ENCODE data around the gene AP2B1.
"Not testable (repeated sequence)": the region's sequence is repeated elsewhere in the genome, so short reads cannot be mapped to it uniquely, and the experiment has no call there.

The AP2B1 gene

DNA sequence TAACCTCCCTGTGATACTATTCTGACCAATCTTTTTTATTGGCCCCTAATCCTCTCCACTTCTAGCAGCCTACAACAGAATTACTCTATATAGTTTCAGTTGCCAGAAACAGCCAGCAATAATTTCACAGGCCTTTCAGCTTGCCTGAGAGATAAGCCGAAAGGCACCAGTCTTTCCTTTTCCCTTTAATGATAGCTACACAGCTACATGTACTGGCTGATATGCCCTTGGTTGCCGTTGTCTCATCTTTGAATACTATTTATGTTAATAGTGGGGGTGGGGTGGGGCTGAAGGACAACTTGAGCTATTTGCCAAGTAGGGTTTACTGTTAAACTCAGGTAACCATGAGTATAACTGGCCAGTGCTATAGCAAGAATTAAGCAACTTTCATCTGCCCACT is 108.5 kb downstream of the AP2B1 start:
- peak; percentile 39 for DNase-seq

DNA sequence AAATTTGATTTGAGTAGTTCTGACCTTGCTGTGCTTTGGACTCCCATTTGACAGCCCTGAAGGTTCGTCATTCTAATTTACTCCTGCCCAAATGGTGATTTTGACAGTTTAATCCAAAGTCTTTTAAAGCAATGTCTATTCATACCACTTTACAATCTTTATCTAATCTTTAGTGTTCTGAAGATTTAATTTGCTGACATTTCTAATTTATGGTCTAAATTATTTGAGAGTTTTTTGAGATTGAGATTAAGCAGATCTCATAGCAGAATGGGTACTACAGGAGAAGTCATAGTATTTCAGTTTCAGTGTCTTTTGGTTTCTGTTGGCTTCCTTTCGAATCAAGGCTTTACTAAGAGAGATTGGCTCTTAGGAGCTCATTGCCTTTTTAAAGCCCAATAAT is 111.7 kb downstream of the AP2B1 start:
- Histone ChIP-seq H3K27ac (ENCODE audit: low read depth, low read length) (no peak overlapping the region), H3K79me1 (ENCODE audit: low read length) (no peaks in the 10 kb centered on the region), H3K9ac (ENCODE audit: low read length) (no peak overlapping the region), H2AK5ac (ENCODE audit: low read length) (no peak overlapping the region), H2BK120ac (ENCODE audit: low read depth, low read length) (no peak overlapping the region), H2BK5ac (ENCODE audit: low read length) (no peak overlapping the region), H3K79me2 (ENCODE audit: control insufficient read depth, insufficient read depth, low read length) (no peaks in the 10 kb centered on the region), H3K23ac (ENCODE audit: low read length) (no peak overlapping the region), H2BK15ac (replicated peaks; ENCODE audit: low read depth) (no peak overlapping the region), H3K18ac (ENCODE audit: low read length) (no peak overlapping the region), H4K8ac (ENCODE audit: low read depth, low read length) (peak overlapping the region; percentile 56), H3K27me3 (ENCODE audit: insufficient read depth, low read length, poor library complexity) (no peaks in the 10 kb centered on the region), H3K4me3 (ENCODE audit: low read length) (no peak overlapping the region), H3K4me1 (ENCODE audit: control insufficient read depth, low read depth, low read length) (peaks cover 5% of the 10 kb centered on the region), H3K36me3 (ENCODE audit: control insufficient read depth, insufficient read depth, low read length) (no peaks in the 10 kb centered on the region), H4K5ac (ENCODE audit: low read length) (no peak overlapping the region), H3K4me2 (ENCODE audit: low read length) (no peak overlapping the region), H3K4ac (ENCODE audit: low read depth, low read length) (no peak overlapping the region), H3K56ac (ENCODE audit: low read length) (no peak overlapping the region)
- no peak for DNase-seq
- no CpG with 5 or more reads among the region's 2 CpGs for WGBS (ENCODE audit: extremely low coverage, insufficient coverage, low lambda C conversion rate)

More for the DNA sequence above, 108.5 kb downstream of the AP2B1 start:
- H2BK15ac ChIP-seq (replicated peaks; ENCODE audit: low read depth): no peak overlapping the region
- no peak overlapping the region for H3K4ac ChIP-seq (ENCODE audit: low read depth, low read length)
- no peak overlapping the region for H4K8ac ChIP-seq (ENCODE audit: low read depth, low read length)
- H3K27me3 ChIP-seq (ENCODE audit: insufficient read depth, low read length, poor library complexity): no peaks in the 10 kb centered on the region
- H3K4me2 ChIP-seq (ENCODE audit: low read length): no peak overlapping the region
- H3K36me3 ChIP-seq (ENCODE audit: control insufficient read depth, insufficient read depth, low read length): peaks cover 2% of the 10 kb centered on the region
- H3K9ac ChIP-seq (ENCODE audit: low read length): no peak overlapping the region
- no peak overlapping the region for H2BK120ac ChIP-seq (ENCODE audit: low read depth, low read length)
- no CpG with 5 or more reads among the region's 2 CpGs for WGBS (ENCODE audit: extremely low coverage, insufficient coverage, low lambda C conversion rate)
- no peak overlapping the region for H4K5ac ChIP-seq (ENCODE audit: low read length)
- peaks cover 5% of the 10 kb centered on the region for H3K4me1 ChIP-seq (ENCODE audit: control insufficient read depth, low read depth, low read length)
- no peak overlapping the region for H2BK5ac ChIP-seq (ENCODE audit: low read length)
- no peak overlapping the region for H3K56ac ChIP-seq (ENCODE audit: low read length)
- no peak overlapping the region for H2AK5ac ChIP-seq (ENCODE audit: low read length)
- H3K79me2 ChIP-seq (ENCODE audit: control insufficient read depth, insufficient read depth, low read length): no peaks in the 10 kb centered on the region
- H3K79me1 ChIP-seq (ENCODE audit: low read length): no peaks in the 10 kb centered on the region
- no peak overlapping the region for H3K18ac ChIP-seq (ENCODE audit: low read length)
- H3K27ac ChIP-seq (ENCODE audit: low read depth, low read length): peak overlapping the region; percentile 16
- H3K4me3 ChIP-seq (ENCODE audit: low read length): no peak overlapping the region
- H3K23ac ChIP-seq (ENCODE audit: low read length): no peak overlapping the region

DNA sequence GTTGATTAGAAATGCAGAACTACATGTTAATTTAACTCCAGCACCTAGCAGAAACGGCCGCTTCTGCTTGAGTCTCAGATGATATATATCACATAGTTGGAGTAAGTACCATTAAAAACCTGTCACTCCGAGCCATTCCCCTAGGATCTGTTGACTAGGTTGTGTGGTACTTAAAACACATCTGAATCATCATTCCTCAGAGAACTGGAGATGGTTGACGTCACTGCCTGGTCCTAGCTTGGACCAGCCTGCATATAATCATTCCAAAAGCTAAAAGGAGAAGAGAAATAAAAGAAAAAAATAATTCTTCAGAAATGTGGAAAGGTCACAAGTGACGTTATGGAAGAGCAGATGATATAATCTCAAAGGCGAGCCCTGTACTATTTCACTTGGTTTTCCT is 113.0 kb downstream of the AP2B1 start:
- Histone ChIP-seq H3K4ac (ENCODE audit: low read depth, low read length) (no peak overlapping the region), H3K79me2 (ENCODE audit: control insufficient read depth, insufficient read depth, low read length) (no peaks in the 10 kb centered on the region), H3K23ac (ENCODE audit: low read length) (no peak overlapping the region), H3K18ac (ENCODE audit: low read length) (no peak overlapping the region), H3K79me1 (ENCODE audit: low read length) (no peaks in the 10 kb centered on the region), H3K4me1 (ENCODE audit: control insufficient read depth, low read depth, low read length) (peaks cover 5% of the 10 kb centered on the region), H2BK15ac (replicated peaks; ENCODE audit: low read depth) (no peak overlapping the region), H3K4me3 (ENCODE audit: low read length) (no peak overlapping the region), H3K4me2 (ENCODE audit: low read length) (no peak overlapping the region), H4K5ac (ENCODE audit: low read length) (no peak overlapping the region), H3K36me3 (ENCODE audit: control insufficient read depth, insufficient read depth, low read length) (no peaks in the 10 kb centered on the region), H3K27me3 (ENCODE audit: insufficient read depth, low read length, poor library complexity) (no peaks in the 10 kb centered on the region), H3K56ac (ENCODE audit: low read length) (no peak overlapping the region), H4K8ac (ENCODE audit: low read depth, low read length) (no peak overlapping the region), H2AK5ac (ENCODE audit: low read length) (no peak overlapping the region), H2BK5ac (ENCODE audit: low read length) (no peak overlapping the region), H3K9ac (ENCODE audit: low read length) (no peak overlapping the region), H2BK120ac (ENCODE audit: low read depth, low read length) (no peak overlapping the region), H3K27ac (ENCODE audit: low read depth, low read length) (no peak overlapping the region)
- DNase-seq: no peak
- no CpG with 5 or more reads among the region's 6 CpGs for WGBS (ENCODE audit: extremely low coverage, insufficient coverage, low lambda C conversion rate)

DNA sequence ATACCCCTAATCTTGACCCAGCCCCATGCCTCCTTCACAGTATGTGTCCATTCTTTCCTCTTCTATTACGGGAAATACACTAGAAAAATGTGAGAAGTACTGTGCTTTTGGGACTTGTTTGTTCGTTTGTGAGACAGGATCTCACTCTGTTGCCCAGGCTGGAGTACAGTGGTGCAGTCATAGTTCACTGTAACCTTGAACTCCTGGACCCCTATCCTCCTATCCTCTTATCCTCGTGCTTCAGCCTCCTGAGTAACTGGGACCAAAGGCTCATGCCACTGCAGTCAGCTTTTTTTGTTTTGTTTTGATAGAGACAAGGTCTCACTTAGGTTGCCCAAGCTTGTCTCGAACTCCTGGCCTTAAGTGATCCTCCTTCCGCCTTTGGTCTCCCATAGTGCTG is 114.4 kb downstream of the AP2B1 start:
- Histone ChIP-seq H3K27me3 (ENCODE audit: insufficient read depth, low read length, poor library complexity) (no peaks in the 10 kb centered on the region), H3K4me1 (ENCODE audit: control insufficient read depth, low read depth, low read length) (no peaks in the 10 kb centered on the region), H3K36me3 (ENCODE audit: control insufficient read depth, insufficient read depth, low read length) (no peaks in the 10 kb centered on the region), H3K4me3 (ENCODE audit: low read length) (no peak overlapping the region), H4K8ac (ENCODE audit: low read depth, low read length) (no peak overlapping the region), H3K56ac (ENCODE audit: low read length) (no peak overlapping the region), H3K79me2 (ENCODE audit: control insufficient read depth, insufficient read depth, low read length) (no peaks in the 10 kb centered on the region), H3K9ac (ENCODE audit: low read length) (no peak overlapping the region), H2BK5ac (ENCODE audit: low read length) (no peak overlapping the region), H3K18ac (ENCODE audit: low read length) (no peak overlapping the region), H3K27ac (ENCODE audit: low read depth, low read length) (no peak overlapping the region), H3K79me1 (ENCODE audit: low read length) (no peaks in the 10 kb centered on the region), H3K4me2 (ENCODE audit: low read length) (no peak overlapping the region), H3K23ac (ENCODE audit: low read length) (no peak overlapping the region), H3K4ac (ENCODE audit: low read depth, low read length) (no peak overlapping the region), H4K5ac (ENCODE audit: low read length) (no peak overlapping the region), H2BK120ac (ENCODE audit: low read depth, low read length) (no peak overlapping the region), H2BK15ac (replicated peaks; ENCODE audit: low read depth) (no peak overlapping the region), H2AK5ac (ENCODE audit: low read length) (no peak overlapping the region)
- DNase-seq: no peak
- WGBS (ENCODE audit: extremely low coverage, insufficient coverage, low lambda C conversion rate): no CpG with 5 or more reads among the region's 5 CpGs

DNA sequence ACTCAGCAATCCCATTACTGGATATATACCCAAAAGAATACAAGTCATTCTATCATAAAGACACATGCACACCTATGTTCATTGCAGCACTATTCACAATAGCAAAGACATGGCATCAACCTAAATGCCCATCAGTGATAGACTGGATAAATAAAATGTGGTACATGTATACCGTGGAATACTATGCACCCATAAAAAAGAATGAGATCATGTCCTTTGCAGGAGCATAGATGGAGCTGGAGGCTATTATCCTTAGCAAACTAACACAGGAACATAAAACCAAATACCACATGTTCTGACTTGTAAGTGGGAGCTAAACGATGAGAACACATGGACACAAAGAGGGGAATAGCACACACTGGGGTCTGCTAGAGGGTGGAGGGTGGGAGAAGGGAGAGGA is 116.2 kb downstream of the AP2B1 start:
- not testable (repeated sequence) for H4K8ac ChIP-seq (ENCODE audit: low read depth, low read length); H3K79me2 ChIP-seq (ENCODE audit: control insufficient read depth, insufficient read depth, low read length); H2BK5ac ChIP-seq (ENCODE audit: low read length); H3K9ac ChIP-seq (ENCODE audit: low read length); H3K4me2 ChIP-seq (ENCODE audit: low read length); H3K18ac ChIP-seq (ENCODE audit: low read length); H3K56ac ChIP-seq (ENCODE audit: low read length); H3K79me1 ChIP-seq (ENCODE audit: low read length); H3K36me3 ChIP-seq (ENCODE audit: control insufficient read depth, insufficient read depth, low read length); H3K4me3 ChIP-seq (ENCODE audit: low read length); H2AK5ac ChIP-seq (ENCODE audit: low read length); H3K4me1 ChIP-seq (ENCODE audit: control insufficient read depth, low read depth, low read length); H2BK15ac ChIP-seq (replicated peaks; ENCODE audit: low read depth); H4K5ac ChIP-seq (ENCODE audit: low read length); DNase-seq; H3K27me3 ChIP-seq (ENCODE audit: insufficient read depth, low read length, poor library complexity); H3K27ac ChIP-seq (ENCODE audit: low read depth, low read length); H3K23ac ChIP-seq (ENCODE audit: low read length); H2BK120ac ChIP-seq (ENCODE audit: low read depth, low read length); H3K4ac ChIP-seq (ENCODE audit: low read depth, low read length)
- no CpG with 5 or more reads among the region's 2 CpGs for WGBS (ENCODE audit: extremely low coverage, insufficient coverage, low lambda C conversion rate)

DNA sequence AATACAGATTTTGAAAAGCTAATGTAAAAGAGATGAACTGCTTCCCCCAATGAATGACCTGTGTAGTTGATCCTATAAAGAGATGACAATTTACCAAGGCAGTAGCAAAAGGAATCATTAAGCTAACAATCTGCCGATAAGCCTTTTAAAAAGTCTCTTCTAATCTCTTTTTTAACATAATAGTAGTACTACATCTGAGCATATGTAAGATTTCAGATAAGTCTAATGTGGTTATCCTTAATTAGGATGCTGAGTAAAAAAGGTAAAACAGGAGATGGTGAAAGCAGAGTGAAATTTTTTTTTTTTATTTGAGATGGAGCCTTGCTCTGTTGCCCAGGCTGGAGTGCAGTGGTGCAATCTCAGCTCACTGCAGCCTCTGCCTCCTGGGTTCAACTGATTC is 118.1 kb downstream of the AP2B1 start:
- Histone ChIP-seq H4K5ac (ENCODE audit: low read length) (no peak overlapping the region), H3K36me3 (ENCODE audit: control insufficient read depth, insufficient read depth, low read length) (peaks cover 2% of the 10 kb centered on the region), H3K4me1 (ENCODE audit: control insufficient read depth, low read depth, low read length) (no peaks in the 10 kb centered on the region), H4K8ac (ENCODE audit: low read depth, low read length) (no peak overlapping the region), H3K9ac (ENCODE audit: low read length) (no peak overlapping the region), H3K23ac (ENCODE audit: low read length) (no peak overlapping the region), H3K27me3 (ENCODE audit: insufficient read depth, low read length, poor library complexity) (no peaks in the 10 kb centered on the region), H3K4me2 (ENCODE audit: low read length) (no peak overlapping the region), H3K4me3 (ENCODE audit: low read length) (no peak overlapping the region), H2BK15ac (replicated peaks; ENCODE audit: low read depth) (no peak overlapping the region), H3K79me1 (ENCODE audit: low read length) (no peaks in the 10 kb centered on the region), H2BK5ac (ENCODE audit: low read length) (no peak overlapping the region), H3K4ac (ENCODE audit: low read depth, low read length) (no peak overlapping the region), H3K79me2 (ENCODE audit: control insufficient read depth, insufficient read depth, low read length) (no peaks in the 10 kb centered on the region), H2AK5ac (ENCODE audit: low read length) (no peak overlapping the region), H3K18ac (ENCODE audit: low read length) (no peak overlapping the region), H2BK120ac (ENCODE audit: low read depth, low read length) (no peak overlapping the region), H3K56ac (ENCODE audit: low read length) (no peak overlapping the region), H3K27ac (ENCODE audit: low read depth, low read length) (no peak overlapping the region)
- DNase-seq: no peak
- WGBS (ENCODE audit: extremely low coverage, insufficient coverage, low lambda C conversion rate): no CpG with 5 or more reads among the region's 1 CpG

Data from mesendoderm (in vitro differentiated cells).